ENCODE measurements around the gene FBXO11.

- no peak for TF ChIP-seq POLR2A (IDR thresholded peaks at IDR 0.05)
- TF ChIP-seq, protein P1, sequence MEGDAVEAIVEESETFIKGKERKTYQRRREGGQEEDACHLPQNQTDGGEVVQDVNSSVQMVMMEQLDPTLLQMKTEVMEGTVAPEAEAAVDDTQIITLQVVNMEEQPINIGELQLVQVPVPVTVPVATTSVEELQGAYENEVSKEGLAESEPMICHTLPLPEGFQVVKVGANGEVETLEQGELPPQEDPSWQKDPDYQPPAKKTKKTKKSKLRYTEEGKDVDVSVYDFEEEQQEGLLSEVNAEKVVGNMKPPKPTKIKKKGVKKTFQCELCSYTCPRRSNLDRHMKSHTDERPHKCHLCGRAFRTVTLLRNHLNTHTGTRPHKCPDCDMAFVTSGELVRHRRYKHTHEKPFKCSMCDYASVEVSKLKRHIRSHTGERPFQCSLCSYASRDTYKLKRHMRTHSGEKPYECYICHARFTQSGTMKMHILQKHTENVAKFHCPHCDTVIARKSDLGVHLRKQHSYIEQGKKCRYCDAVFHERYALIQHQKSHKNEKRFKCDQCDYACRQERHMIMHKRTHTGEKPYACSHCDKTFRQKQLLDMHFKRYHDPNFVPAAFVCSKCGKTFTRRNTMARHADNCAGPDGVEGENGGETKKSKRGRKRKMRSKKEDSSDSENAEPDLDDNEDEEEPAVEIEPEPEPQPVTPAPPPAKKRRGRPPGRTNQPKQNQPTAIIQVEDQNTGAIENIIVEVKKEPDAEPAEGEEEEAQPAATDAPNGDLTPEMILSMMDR (IDR thresholded peaks at IDR 0.05 in 4 of 5, conservative IDR thresholded peaks at IDR 0.05 in 1 of 5) = no peak
Measured at GRCh38 chr2:47798631-47799030, 107.7 kb downstream of the FBXO11 start.

Data from gastrocnemius medialis (tissue), 4 donors.